Fibroblast of skin of abdomen (primary cell): ENCODE measurements around the gene POP7.
"Not testable (repeated sequence)": the region's sequence is repeated elsewhere in the genome, so short reads cannot be mapped to it uniquely, and the experiment has no call there.

ENCODE experiments used
- DNase-seq: peaks from one replicate; pipeline ENCODE4 v3.0.0-alpha.2; 2013

POP7 gene

DNA sequence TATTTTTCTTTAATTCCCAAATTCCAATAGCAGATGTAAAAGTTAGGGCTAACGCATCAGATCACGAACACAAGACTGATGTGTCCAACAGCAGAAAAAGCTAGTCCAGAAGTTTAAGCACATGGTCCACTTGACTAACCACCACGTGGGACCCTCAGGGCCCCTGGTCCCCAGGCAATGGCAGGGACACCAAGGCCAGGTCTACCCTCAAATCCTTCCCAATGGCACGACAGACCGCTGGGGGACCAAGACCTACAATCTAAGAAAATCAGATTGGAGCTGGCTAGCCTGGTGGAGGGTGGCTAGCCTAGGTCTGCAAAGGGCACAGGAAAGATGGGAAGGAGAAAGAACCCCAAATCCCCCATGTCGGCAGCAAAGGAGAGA, 13.4 kb upstream of the POP7 start:
- DNase-seq = no peak

DNA sequence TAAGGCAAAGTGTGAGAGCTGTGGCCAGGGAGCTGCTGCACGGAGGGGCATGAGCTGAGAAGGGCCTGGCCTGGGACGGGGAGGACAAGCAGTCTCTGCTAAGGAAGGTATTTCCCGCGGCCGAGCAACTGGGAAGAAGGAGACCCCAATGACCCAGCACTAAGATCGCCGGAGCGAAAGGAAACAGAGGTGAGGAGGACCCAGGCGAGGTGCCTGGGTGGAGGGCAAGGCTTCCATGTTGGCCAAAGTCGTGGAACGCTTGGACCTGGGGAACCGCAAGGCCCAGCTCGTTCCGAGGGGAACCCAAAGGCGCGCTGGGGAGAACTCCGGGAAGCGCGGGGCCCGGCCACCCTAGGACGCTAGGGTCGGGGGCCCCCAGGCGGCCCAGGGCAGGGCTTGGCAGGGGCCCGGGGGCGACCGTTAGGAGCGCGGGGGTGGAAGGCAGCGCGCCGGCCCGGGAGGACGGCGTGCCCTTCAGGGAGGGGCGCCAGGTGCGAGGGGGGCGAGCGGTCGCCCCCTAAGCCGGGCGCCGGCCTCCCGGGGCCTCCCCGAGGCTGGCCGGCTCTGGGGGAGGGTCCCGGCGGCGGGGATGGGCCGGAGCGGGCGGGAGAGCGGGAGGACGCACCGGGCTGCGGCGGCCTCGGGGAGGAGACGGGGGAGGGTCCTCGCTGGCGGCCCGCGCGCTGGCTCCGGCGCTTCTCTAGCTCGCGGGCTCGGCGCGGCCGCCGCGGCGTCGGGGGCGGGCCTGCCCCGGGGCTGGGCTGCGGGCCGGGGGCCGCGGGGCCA, 12.4 kb upstream of the POP7 start:
- DNase-seq = no peak

- DNase-seq = peak; percentile 68
These were observed 11.7 kb upstream of the POP7 start, which contains the start of gene GIGYF1 for GRCh38 chr7:100694098-100694745. Gene GIGYF1 (minus strand): TSS chr7:100694250. CDS start chr7:100688238, 6,012 bp downstream.

DNA sequence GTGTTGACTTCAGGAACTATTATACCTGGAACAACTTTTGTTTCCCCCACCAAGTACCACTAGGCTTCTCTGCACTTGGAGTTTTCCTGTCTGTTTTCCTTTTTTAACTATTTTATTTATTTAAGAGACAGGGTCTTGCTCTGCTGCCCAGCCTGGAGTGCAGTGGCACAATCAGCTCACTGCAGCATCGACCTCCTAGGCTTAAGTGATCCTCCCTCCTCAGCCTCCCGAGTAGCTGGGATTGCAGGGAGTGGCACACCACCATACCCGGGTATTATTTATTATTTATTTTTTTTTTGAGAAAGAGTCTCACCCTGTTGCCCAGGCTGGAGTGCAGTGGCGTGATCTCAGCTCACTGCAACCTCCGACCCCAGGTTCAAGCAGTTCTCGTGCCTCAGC, 9.8 kb upstream of the POP7 start:
- no peak for DNase-seq

DNA sequence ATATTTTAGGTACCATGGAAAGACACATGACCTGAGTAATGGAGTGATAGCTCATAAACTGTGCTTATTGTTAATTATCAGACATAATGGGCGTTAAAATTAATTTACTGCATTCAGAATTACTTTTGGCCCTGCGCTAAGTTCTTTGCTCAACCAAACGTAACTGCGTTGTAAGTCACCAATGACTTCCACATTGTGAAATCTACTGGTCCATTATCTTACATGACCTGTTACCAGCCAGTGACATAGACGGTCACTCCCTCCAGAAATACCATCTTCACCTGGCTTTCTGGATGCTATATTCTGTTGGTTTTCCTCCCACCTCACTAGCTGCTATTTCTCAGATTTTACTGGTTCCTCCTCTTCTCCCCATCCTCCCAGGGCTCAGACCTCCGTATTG, 6.9 kb upstream of the POP7 start:
- DNase-seq = no peak

DNA sequence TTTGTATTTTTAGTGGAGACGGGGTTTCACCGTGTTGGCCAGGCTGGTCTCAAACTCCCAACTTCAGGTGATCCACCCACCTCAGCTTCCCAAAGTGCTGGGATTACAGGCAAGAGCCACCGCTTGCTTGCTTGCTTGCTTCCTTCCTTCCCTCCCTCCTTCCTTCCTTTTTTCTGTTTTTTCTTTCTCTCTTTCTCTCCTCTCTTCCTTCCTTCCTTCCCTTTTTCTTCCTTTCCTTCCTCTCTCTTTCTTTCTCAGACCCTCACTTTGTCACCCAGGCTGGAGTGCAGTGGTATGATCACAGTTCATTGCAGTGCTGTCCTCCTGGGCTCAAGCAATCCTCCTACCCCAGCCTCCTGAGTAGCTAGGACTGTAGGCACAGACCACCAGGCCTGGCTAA, 4.8 kb upstream of the POP7 start:
- DNase-seq = not testable (repeated sequence)

GRCh38 chr7:100705320-100705752, 585 bp upstream of the POP7 start:
- peak; percentile 67 for DNase-seq

DNA sequence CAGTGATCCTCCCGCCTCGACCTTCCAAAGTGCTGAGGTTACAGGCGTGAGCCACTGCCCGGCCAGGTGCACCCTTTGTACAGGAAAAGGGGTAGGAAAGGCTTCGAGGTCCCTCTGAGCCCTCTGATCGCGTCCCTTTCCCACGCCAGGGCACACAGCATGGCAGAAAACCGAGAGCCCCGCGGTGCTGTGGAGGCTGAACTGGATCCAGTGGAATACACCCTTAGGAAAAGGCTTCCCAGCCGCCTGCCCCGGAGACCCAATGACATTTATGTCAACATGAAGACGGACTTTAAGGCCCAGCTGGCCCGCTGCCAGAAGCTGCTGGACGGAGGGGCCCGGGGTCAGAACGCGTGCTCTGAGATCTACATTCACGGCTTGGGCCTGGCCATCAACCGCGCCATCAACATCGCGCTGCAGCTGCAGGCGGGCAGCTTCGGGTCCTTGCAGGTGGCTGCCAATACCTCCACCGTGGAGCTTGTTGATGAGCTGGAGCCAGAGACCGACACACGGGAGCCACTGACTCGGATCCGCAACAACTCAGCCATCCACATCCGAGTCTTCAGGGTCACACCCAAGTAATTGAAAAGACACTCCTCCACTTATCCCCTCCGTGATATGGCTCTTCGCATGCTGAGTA, 871 bp downstream of the POP7 start:
- DNase-seq = no peak

DNA sequence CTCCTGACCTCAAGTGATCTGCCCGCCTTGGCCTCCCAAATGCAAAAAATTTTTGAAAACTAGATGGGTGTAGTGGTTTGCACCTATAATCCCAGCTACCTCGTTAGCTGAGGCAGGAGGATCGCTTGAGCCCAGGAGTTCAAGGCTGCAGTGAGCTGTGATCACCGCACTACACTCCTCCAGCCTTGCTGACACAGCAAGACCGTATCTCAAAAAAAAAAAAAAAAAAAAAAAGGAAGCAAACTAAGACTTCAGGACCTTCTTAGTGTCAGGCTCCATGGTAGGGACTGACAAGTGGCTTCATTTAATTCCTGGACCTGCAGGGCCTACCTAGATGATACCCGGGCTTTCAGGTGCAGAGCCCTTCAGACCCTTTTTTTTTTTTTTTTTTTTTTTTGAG, 2.5 kb downstream of the POP7 start:
- no peak for DNase-seq

GRCh38 chr7:100710452-100710851, 4.5 kb downstream of the POP7 start:
- no peak for DNase-seq

- no peak for DNase-seq
These were observed 5.4 kb downstream of the POP7 start for GRCh38 chr7:100711369-100711768.

DNA sequence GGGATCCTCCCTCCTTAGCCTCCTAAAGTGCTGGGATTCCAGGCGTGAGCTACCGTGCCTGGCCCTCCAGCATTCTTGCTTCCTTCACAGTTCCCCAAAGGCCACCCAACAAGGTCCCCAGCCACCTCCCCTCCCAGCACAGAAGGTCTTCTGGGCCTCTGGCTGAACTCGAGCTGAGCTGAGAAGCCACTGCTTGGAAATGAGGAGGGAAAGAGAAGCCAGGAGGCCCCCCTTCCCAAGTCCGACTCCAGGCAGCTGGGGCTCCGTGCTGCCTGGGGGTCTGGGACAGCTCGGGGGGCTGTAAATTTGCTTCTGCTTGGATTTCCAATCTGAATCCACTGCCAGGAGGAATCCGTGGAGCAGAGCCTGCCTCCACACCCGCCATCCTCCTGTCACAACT, 8.8 kb downstream of the POP7 start:
- no peak for DNase-seq

DNA sequence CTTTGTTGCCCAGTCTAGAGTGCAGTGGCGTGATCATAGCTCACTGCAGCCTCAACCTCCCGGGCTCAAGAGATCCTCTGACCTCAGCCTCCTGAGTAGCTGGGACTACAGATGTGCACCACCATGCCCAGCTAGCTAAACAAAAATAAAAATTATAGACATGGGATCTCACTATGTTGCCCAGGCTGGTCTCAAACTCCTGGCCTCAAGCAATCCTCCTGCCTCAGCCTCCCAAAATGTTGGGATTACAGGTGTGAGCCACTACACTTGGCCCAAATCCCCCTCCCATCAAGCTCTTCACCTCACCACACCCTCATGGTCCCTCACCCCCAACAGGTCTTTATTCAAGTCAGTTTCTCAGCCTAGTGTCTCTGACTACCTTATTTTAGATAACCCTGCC, 11.2 kb downstream of the POP7 start:
- not testable (repeated sequence) for DNase-seq

DNA sequence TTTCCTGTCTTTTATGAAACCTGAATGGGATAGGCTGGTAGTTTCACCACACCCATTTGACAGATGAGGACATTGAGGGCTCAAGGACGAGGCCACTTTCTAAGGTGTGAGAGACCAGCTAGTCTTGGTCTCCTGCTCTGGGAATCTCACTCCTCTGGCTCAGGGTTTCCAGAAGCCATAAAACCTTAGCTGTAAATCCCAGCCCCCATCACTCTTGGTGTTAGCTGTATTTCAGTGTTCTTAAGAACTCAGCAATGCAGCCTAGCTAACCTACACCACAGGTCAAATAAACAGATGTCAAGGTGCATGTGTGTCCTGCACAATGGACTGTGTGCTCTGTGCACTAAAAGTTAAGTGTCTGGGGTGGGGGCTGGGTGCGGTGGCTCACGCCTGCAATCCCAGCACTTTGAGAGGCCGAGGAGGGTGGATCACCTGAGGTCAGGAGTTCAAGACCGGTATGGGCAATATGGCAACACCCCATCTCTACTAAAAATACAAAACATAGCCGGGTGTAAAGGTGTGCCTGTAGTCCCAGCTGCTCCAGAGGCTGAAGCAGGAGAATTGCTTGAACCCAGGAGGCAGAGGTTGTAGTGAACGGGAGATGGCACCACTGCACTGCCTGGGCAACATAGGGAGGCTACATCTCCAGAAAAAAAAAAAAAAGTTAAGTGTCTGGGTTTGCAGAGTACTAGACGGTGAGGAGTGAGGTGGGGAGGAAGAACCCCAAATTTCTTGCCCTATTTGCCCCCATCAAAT, 13.8 kb downstream of the POP7 start:
- peak; percentile 49 for DNase-seq

DNA sequence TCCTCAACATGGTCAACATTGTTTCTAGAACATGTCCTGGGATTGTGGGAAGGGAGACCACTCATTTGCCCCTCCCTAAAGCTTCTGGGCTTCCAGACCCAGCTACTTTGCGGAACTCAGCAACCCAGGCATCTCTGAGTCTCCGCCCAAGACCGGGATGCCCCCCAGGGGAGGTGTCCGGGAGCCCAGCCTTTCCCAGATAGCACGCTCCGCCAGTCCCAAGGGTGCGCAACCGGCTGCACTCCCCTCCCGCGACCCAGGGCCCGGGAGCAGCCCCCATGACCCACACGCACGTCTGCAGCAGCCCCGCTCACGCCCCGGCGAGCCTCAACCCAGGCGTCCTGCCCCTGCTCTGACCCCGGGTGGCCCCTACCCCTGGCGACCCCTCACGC, 14.4 kb downstream of the POP7 start, which contains the start of gene EPO:
Gene EPO (plus strand): TSS at position 190 of the 392 bp plus-strand sequence. CDS start 513 bp downstream, outside the sequence.
- no peak for DNase-seq

DNA sequence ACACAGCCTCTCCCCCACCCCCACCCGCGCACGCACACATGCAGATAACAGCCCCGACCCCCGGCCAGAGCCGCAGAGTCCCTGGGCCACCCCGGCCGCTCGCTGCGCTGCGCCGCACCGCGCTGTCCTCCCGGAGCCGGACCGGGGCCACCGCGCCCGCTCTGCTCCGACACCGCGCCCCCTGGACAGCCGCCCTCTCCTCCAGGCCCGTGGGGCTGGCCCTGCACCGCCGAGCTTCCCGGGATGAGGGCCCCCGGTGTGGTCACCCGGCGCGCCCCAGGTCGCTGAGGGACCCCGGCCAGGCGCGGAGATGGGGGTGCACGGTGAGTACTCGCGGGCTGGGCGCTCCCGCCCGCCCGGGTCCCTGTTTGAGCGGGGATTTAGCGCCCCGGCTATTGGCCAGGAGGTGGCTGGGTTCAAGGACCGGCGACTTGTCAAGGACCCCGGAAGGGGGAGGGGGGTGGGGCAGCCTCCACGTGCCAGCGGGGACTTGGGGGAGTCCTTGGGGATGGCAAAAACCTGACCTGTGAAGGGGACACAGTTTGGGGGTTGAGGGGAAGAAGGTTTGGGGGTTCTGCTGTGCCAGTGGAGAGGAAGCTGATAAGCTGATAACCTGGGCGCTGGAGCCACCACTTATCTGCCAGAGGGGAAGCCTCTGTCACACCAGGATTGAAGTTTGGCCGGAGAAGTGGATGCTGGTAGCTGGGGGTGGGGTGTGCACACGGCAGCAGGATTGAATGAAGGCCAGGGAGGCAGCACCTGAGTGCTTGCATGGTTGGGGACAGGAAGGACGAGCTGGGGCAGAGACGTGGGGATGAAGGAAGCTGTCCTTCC, 15.0 kb downstream of the POP7 start:
- DNase-seq = no peak

DNA sequence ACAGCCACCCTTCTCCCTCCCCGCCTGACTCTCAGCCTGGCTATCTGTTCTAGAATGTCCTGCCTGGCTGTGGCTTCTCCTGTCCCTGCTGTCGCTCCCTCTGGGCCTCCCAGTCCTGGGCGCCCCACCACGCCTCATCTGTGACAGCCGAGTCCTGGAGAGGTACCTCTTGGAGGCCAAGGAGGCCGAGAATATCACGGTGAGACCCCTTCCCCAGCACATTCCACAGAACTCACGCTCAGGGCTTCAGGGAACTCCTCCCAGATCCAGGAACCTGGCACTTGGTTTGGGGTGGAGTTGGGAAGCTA, 15.5 kb downstream of the POP7 start:
- no peak for DNase-seq

- no peak for DNase-seq
These were observed 16.7 kb downstream of the POP7 start for GRCh38 chr7:100722480-100723212.

DNA sequence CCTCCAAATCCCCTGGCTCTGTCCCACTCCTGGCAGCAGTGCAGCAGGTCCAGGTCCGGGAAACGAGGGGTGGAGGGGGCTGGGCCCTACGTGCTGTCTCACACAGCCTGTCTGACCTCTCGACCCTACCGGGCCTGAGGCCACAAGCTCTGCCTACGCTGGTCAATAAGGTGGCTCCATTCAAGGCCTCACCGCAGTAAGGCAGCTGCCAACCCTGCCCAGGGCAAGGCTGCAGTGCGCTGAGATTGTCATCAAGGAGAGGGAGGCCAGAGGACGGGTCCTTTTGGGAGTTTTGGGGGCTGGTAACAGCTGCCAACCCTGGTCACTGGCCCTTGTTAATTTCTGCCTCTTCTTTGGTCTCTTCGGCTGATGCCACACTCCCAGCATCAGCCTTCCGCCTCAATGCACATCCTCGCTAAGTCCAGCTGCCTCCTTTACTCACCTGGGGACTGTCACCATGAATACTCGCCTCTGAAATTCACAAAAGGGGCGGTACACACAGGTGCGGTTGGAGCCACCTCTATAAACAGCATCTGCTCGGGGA, 17.9 kb downstream of the POP7 start:
- DNase-seq = no peak

GRCh38 chr7:100724364-100724763, 18.4 kb downstream of the POP7 start:
- DNase-seq = not testable (repeated sequence)
